ENCODE data around the gene MUC5B.
"Not testable (repeated sequence)": the region's sequence is repeated elsewhere in the genome, so short reads cannot be mapped to it uniquely, and the experiment has no call there.

The MUC5B gene, protein sequence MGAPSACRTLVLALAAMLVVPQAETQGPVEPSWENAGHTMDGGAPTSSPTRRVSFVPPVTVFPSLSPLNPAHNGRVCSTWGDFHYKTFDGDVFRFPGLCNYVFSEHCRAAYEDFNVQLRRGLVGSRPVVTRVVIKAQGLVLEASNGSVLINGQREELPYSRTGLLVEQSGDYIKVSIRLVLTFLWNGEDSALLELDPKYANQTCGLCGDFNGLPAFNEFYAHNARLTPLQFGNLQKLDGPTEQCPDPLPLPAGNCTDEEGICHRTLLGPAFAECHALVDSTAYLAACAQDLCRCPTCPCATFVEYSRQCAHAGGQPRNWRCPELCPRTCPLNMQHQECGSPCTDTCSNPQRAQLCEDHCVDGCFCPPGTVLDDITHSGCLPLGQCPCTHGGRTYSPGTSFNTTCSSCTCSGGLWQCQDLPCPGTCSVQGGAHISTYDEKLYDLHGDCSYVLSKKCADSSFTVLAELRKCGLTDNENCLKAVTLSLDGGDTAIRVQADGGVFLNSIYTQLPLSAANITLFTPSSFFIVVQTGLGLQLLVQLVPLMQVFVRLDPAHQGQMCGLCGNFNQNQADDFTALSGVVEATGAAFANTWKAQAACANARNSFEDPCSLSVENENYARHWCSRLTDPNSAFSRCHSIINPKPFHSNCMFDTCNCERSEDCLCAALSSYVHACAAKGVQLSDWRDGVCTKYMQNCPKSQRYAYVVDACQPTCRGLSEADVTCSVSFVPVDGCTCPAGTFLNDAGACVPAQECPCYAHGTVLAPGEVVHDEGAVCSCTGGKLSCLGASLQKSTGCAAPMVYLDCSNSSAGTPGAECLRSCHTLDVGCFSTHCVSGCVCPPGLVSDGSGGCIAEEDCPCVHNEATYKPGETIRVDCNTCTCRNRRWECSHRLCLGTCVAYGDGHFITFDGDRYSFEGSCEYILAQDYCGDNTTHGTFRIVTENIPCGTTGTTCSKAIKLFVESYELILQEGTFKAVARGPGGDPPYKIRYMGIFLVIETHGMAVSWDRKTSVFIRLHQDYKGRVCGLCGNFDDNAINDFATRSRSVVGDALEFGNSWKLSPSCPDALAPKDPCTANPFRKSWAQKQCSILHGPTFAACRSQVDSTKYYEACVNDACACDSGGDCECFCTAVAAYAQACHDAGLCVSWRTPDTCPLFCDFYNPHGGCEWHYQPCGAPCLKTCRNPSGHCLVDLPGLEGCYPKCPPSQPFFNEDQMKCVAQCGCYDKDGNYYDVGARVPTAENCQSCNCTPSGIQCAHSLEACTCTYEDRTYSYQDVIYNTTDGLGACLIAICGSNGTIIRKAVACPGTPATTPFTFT (N-terminal part only)

GRCh38 chr11:1222491-1223345 lies at the start of gene MUC5B:
TSS of gene MUC5B (plus strand) at chr11:1223066. CDS start at chr11:1223124, 58 bp downstream.
- DNase-seq, result no peak

DNA sequence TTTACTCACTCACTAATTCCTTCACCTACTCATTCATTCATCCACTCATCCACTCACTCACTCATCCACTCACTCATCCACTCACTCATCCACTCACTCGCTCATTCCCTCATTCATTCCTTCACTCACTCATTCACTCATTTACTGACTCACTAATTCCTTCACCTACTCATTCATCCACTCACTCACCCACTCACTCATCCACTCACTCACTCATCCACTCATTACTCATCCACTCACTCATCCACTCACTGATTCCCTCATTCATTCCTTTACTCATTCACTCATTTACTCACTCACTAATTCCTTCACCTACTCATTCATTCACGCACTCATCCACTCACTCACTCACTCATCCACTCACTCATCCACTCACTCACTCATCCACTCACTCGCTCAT lies 49.5 kb upstream of the MUC5B start:
- not testable (repeated sequence) for DNase-seq

DNA sequence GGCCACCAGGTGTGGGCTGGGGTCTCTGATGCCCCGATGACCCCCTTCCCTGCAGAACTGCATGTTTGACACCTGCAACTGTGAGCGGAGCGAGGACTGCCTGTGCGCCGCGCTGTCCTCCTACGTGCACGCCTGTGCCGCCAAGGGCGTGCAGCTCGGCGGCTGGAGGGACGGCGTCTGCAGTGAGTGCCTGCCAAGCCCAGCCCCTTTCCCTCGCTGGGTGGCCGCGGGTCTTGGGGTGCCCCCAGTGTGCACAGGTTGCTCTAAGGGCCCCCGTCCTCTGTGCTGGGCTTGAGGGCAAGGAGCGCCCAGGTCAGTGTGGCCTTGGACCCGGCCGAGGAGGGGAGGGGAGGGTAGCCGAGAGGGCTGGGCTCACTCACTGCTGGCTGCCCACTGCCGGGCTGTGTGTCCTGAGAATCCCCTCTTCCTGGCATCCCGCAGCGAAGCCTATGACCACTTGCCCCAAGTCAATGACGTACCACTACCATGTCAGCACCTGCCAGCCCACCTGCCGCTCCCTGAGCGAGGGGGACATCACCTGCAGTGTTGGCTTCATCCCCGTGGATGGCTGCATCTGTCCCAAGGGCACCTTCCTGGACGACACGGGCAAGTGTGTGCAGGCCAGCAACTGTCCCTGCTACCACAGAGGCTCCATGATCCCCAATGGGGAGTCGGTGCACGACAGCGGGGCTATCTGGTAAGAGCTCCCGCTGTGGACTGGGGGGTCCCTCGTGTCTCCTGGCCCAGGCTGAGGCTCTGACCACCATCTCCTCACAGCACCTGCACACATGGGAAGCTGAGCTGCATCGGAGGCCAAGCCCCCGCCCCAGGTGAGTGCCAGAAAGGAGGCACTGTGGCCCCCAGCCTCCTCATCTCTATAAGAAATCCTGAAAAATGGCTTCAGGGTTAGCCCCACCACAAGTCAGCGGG lies 48.2 kb upstream of the MUC5B start:
- no peak for DNase-seq

DNA sequence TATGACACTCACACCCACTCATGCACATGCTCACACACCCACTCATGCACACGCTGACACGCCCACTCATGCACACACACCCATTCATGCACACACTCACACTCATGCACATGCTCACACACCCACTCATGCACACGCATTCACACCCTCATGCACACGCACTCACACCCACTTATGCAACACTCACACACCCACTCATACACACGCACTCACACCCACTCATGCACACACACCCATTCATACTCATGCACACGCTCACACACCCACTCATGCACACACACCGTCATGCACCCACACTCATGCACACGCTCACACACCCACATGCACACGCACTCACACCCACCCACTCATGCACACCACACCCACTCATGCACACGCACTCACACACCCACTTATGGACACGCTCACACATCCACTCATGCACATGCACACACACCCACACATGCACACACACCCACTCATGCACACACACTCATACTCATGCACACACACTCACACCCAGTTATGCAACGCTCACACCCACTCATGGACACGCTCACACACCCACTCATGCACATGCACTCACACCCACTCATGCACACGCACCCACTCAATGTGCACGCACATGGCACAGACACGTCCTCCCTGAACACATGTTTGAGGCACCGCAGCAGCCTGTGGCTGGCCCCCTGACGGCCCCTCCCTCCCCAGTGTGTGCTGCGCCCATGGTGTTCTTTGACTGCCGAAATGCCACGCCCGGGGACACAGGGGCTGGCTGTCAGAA lies 47.2 kb upstream of the MUC5B start:
- DNase-seq, result no peak

DNA sequence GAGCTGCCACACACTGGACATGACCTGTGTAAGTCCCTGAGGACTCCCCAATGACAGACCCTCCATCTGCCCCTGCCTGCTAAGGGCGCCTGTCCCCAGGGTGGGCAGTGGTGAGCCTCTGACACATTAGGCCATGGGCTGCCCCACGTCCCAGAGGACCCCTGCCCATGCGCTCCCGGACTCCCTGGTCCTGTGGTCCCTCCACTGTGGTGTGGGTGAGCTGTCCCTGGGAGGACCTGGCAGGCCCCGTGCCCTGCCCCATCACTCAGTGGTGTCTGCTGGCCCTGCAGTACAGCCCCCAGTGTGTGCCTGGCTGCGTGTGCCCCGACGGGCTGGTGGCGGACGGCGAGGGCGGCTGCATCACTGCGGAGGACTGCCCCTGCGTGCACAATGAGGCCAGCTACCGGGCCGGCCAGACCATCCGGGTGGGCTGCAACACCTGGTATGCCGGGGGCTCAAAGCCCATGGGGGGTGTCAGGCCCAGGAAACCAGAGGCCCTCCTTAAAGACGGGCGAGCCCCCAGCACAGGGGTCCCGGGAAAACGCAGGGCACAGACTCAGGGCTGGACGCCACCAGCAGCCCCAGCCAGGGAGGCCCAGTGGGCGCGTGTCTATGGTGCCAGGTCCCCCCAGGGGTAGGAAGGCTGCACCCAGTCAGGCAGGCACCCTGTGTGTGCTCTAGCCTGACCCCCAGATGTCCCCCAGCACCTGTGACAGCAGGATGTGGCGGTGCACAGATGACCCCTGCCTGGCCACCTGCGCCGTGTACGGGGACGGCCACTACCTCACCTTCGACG lies 46.4 kb upstream of the MUC5B start:
- DNase-seq, result no peak

GRCh38 chr11:1177020-1177770 lies 45.7 kb upstream of the MUC5B start:
- DNase-seq, result no peak

DNA sequence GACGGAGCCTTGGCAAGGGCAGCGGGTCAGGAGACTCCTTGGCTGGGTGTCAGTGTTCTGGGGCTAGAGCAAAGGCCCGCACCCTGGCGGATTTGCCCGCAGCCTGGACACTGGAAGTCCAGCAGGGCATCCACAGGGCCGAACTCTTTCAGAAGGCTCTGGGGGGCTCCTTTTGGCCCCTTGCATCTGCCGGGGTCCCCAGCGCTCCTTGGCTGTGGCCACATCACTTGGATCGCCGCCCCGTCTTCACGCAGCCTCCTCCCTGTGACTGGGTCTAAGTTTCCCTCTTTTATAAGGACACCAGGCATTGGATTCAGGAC lies 45.1 kb upstream of the MUC5B start:
- no peak for DNase-seq

DNA sequence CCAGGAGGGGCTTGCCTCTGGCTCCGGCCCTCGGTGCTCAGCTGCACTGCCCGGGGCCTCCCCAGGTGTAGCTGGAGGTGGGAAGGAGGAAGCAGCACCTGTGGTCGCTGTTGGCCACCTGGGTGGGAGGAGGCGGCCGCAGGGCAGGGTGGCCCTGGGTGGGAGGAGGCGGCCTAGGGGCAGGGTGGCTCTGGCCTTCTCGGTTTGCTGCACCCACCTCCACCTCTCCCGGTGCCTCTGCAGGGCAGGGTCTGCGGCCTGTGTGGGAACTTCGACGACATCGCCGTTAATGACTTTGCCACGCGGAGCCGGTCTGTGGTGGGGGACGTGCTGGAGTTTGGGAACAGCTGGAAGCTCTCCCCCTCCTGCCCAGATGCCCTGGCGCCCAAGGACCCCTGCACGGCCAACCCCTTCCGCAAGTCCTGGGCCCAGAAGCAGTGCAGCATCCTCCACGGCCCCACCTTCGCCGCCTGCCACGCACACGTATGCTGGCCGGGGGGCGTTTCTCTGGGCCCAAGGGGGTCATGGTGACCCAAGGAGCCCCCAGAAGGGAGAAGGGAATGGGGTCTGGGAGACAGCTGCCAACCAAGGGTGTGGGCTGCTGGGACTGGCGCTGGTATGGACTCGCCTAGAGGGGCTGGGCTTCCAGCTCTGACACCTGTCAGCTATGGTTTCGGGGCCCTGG lies 44.5 kb upstream of the MUC5B start:
- no peak for DNase-seq

- DNase-seq, result no peak
Observed at GRCh38 chr11:1178906-1179305, 44.0 kb upstream of the MUC5B start.

GRCh38 chr11:1179641-1180040 lies 43.2 kb upstream of the MUC5B start:
- DNase-seq, result no peak

- DNase-seq, result no peak
Observed at GRCh38 chr11:1180171-1180570, 42.7 kb upstream of the MUC5B start.

GRCh38 chr11:1180947-1181391 lies 41.9 kb upstream of the MUC5B start:
- no peak for DNase-seq

DNA sequence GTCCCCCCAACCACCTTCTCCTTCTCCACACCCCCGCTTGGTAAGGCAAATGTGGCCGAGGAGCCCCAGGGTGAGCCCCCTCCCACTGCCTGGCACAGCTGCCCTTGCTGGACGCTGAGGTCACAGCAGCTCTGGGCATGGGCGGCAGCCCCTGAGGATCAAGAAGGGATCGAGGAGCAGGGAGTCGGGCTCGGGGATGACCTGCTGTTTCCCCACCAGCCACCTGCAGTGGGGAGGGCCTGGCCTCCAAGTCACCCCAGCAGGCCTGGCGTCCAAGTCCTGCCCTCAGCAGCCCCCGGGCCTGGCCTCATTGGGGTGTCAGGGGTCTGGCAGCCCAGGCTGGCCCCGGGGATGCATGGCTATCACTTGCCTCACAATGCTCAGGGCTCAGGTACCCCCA lies 41.4 kb upstream of the MUC5B start:
- no peak for DNase-seq

GRCh38 chr11:1181853-1182535 lies 40.9 kb upstream of the MUC5B start:
- DNase-seq, result no peak

DNA sequence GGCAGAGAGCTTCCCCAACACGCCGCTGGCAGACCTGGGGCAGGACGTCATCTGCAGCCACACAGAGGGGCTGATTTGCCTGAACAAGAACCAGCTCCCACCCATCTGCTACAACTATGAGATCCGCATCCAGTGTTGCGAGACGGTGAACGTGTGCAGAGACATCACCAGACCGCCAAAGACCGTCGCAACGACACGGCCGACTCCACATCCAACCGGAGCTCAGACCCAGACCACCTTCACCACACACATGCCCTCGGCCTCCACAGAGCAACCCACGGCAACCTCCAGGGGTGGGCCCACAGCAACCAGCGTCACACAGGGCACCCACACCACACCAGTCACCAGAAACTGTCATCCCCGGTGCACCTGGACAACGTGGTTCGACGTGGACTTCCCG lies 38.7 kb upstream of the MUC5B start:
- DNase-seq, result not testable (repeated sequence)

GRCh38 chr11:1188451-1189130 lies 34.3 kb upstream of the MUC5B start:
- not testable (repeated sequence) for DNase-seq

DNA sequence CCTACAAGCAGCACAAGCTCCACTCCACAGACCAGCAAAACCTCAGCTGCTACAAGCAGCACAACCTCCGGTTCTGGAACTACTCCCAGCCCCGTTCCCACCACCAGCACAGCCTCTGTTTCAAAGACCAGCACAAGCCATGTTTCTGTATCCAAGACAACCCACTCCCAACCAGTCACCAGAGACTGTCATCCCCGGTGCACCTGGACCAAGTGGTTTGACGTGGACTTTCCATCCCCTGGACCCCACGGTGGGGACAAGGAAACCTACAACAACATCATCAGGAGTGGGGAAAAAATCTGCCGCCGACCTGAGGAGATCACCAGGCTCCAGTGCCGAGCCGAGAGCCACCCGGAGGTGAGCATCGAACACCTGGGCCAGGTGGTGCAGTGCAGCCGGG lies 33.0 kb upstream of the MUC5B start:
- not testable (repeated sequence) for DNase-seq
